ENCODE data around the gene SPATA13. TPM values are rescaled to one million over a fixed set of nuclear protein-coding genes. Genes with fewer than 3 reads are reported as not detected.

The SPATA13 gene
- total RNA-seq, 1 experiment from 2014 or later: 43.0 TPM

DNA sequence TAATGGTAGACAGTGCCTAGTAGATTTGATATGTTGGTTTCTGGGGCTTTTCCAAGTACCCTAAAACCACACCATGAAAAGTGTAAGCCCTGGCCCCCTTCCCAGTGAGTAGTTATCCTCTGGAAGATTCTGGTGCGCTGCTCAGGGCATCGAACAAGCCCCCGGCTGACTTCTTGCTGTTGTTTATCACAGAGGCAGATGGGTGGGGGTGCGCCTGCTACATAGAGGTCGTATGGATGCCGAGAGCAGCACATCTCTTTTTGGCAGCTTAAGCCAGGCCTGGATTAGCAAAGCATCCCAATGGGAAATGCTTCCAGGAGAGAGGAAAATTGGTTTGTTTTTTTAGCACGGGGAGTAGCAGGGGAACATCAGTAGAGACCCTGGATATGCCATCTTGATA lies 26.3 kb upstream of the SPATA13 start:
- POLR2A ChIA-PET (ENCODE audit: unreplicated experiment): no interaction called here

DNA sequence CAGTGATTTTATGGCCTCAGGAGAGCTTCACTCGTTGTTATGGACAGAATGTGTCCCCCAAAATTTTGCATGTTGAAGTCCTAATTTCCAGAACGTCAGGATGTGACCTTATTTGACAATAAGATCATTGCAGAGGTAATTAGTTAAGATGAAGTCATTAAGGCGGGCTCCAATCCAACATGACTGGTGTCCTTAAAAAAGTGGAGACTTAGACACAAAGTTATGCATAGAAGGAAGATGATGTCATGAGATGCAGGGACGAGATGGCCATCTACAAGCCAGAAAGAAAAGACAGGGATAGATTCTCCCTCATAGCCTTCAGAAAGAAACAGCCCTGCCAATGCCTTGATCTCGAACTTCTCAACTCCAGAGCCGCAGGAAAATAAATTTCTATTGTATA lies 25.8 kb upstream of the SPATA13 start:
- no peak overlapping the region for H3K4me3 ChIP-seq (ENCODE audit: low read length)
- intact Hi-C loops (cut with micrococcal nuclease): no loop called here
- no peak for DNase-seq

More for the DNA sequence above, 26.3 kb upstream of the SPATA13 start:
- Histone ChIP-seq H3K9ac (ENCODE audit: low read length) (no peak overlapping the region), H4K20me1 (ENCODE audit: low read length) (no peaks in the 10 kb centered on the region), H3K36me3 (ENCODE audit: low read depth, low read length) (no peaks in the 10 kb centered on the region), H2AFZ (ENCODE audit: low read length) (no peak overlapping the region), H3K27me3 (ENCODE audit: low read length) (no peaks in the 10 kb centered on the region), H3F3A (ENCODE audit: low read length, unreplicated experiment) (no peaks in the 10 kb centered on the region), H3K4me2 (ENCODE audit: low read length) (no peak overlapping the region), H3K4me1 (ENCODE audit: insufficient read depth, low read length) (peaks cover 5% of the 10 kb centered on the region; the same call in 1 of the 2 replicates), H3K9me2 (replicated peaks; ENCODE audit: low read length) (no peaks in the 10 kb centered on the region), H3K9me3 (ENCODE audit: low read length) (no peaks in the 10 kb centered on the region), H3K4me3 (ENCODE audit: low read length) (no peak overlapping the region), H3K27ac (ENCODE audit: low read length) (no peak overlapping the region), H3K79me2 (ENCODE audit: low read length) (no peaks in the 10 kb centered on the region)
- BruUV-seq (replicated peaks): no TSS peak
- intact Hi-C loops (cut with micrococcal nuclease): no loop called here
- ATAC-seq (no peak), DNase-seq (no peak)
- CTCF ChIA-PET: no interaction called here
- no peak for TF ChIP-seq EZH2phosphoT487 (IDR thresholded peaks at IDR 0.05; ENCODE audit: borderline replicate concordance, low read length)
- TF ChIP-seq, protein P1, sequence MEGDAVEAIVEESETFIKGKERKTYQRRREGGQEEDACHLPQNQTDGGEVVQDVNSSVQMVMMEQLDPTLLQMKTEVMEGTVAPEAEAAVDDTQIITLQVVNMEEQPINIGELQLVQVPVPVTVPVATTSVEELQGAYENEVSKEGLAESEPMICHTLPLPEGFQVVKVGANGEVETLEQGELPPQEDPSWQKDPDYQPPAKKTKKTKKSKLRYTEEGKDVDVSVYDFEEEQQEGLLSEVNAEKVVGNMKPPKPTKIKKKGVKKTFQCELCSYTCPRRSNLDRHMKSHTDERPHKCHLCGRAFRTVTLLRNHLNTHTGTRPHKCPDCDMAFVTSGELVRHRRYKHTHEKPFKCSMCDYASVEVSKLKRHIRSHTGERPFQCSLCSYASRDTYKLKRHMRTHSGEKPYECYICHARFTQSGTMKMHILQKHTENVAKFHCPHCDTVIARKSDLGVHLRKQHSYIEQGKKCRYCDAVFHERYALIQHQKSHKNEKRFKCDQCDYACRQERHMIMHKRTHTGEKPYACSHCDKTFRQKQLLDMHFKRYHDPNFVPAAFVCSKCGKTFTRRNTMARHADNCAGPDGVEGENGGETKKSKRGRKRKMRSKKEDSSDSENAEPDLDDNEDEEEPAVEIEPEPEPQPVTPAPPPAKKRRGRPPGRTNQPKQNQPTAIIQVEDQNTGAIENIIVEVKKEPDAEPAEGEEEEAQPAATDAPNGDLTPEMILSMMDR (conservative IDR thresholded peaks at IDR 0.05; ENCODE audit: low read depth, low read length): no peak
- TF ChIP-seq EZH2 (IDR thresholded peaks at IDR 0.05; ENCODE audit: low read length, unreplicated experiment): no peak

More for the DNA sequence above, 25.8 kb upstream of the SPATA13 start:
- no peak for TF ChIP-seq EZH2 (IDR thresholded peaks at IDR 0.05; ENCODE audit: low read length, unreplicated experiment)
- TF ChIP-seq, protein P1 (conservative IDR thresholded peaks at IDR 0.05; ENCODE audit: low read depth, low read length): no peak
- no peak for TF ChIP-seq EZH2phosphoT487 (IDR thresholded peaks at IDR 0.05; ENCODE audit: borderline replicate concordance, low read length)
- no peaks in the 10 kb centered on the region for H3K9me3 ChIP-seq (ENCODE audit: low read length)
- no TSS peak for BruUV-seq (replicated peaks)
- ChIA-PET POLR2A (ENCODE audit: unreplicated experiment) (no interaction called here), CTCF (interaction anchor here (0.6 kb wide), 1 partner anchor 8 kb away, joined by 13 read pairs; no protein-coding TSS in a partner anchor)
- no peak overlapping the region for H3K27ac ChIP-seq (ENCODE audit: low read length)
- no peaks in the 10 kb centered on the region for H3K9me2 ChIP-seq (replicated peaks; ENCODE audit: low read length)
- H3K4me2 ChIP-seq (ENCODE audit: low read length): no peak overlapping the region
- no peaks in the 10 kb centered on the region for H3F3A ChIP-seq (ENCODE audit: low read length, unreplicated experiment)
- no peak overlapping the region for H2AFZ ChIP-seq (ENCODE audit: low read length)
- H3K79me2 ChIP-seq (ENCODE audit: low read length): no peaks in the 10 kb centered on the region
- ATAC-seq: no peak
- H3K9ac ChIP-seq (ENCODE audit: low read length): no peak overlapping the region
- H3K4me1 ChIP-seq (ENCODE audit: insufficient read depth, low read length): peaks cover 5% of the 10 kb centered on the region; the same call in 1 of the 2 replicates
- H4K20me1 ChIP-seq (ENCODE audit: low read length): no peaks in the 10 kb centered on the region
- no peaks in the 10 kb centered on the region for H3K27me3 ChIP-seq (ENCODE audit: low read length)
- no peaks in the 10 kb centered on the region for H3K36me3 ChIP-seq (ENCODE audit: low read depth, low read length)

Measured in PC-3 (cell line).